ENCODE data around the gene ERO1B. TPM values are rescaled to one million over a fixed set of nuclear protein-coding genes. Genes with fewer than 3 reads are reported as not detected.

Gene ERO1B
- total RNA-seq, 2 experiments from 2014 or later, result 15.2 to 16.5 TPM

DNA sequence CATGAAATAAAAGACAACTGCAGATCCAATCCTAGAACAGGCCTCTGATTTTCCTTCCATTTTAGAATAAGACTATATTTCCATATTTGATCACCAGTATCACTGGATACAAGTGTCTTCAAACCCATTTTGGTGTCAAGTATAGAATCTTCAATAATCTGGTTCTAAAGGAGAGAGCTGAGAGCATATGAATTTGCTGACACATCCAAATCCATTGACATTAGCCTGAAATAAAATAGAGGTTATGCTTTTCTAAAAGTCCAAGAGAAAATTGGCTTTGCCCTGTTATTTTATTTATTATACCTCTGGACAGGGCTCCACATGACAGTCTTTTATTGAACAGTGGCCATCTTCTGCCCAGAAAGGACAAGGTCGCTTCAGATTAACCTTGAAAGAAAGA, 28.6 kb downstream of the ERO1B start:
- no peak overlapping the region for H3K4me3 ChIP-seq (ENCODE audit: low read length)
- intact Hi-C loops (cut with DNase I, micrococcal nuclease), result no loop called here
- DNase-seq (no peak), ATAC-seq (ENCODE audit: poor library complexity) (no peak)
- no peak overlapping the region for H3K27ac Mint-ChIP-seq
- peaks cover 7% of the 10 kb centered on the region for H3K36me3 ChIP-seq (ENCODE audit: insufficient read depth, low read length)
- peaks cover 7% of the 10 kb centered on the region for H3K9me3 Mint-ChIP-seq
- H3K4me1 Mint-ChIP-seq (ENCODE audit: low read depth), result peaks cover 20% of the 10 kb centered on the region
- no peaks in the 10 kb centered on the region for H3K27me3 Mint-ChIP-seq
- no peaks in the 10 kb centered on the region for H3K4me1 ChIP-seq (ENCODE audit: insufficient read depth, low read length)
- peaks cover 71% of the 10 kb centered on the region for H3K36me3 Mint-ChIP-seq (ENCODE audit: low read depth)
- no peaks in the 10 kb centered on the region for H3K27me3 ChIP-seq (ENCODE audit: control insufficient read depth in 1 of 2, insufficient read depth in 2 of 2, low read length in 2 of 2)
- H3K27ac ChIP-seq (ENCODE audit: low read depth in 1 of 2, low read length in 2 of 2), result no peak overlapping the region
- TF ChIP-seq, protein P1, sequence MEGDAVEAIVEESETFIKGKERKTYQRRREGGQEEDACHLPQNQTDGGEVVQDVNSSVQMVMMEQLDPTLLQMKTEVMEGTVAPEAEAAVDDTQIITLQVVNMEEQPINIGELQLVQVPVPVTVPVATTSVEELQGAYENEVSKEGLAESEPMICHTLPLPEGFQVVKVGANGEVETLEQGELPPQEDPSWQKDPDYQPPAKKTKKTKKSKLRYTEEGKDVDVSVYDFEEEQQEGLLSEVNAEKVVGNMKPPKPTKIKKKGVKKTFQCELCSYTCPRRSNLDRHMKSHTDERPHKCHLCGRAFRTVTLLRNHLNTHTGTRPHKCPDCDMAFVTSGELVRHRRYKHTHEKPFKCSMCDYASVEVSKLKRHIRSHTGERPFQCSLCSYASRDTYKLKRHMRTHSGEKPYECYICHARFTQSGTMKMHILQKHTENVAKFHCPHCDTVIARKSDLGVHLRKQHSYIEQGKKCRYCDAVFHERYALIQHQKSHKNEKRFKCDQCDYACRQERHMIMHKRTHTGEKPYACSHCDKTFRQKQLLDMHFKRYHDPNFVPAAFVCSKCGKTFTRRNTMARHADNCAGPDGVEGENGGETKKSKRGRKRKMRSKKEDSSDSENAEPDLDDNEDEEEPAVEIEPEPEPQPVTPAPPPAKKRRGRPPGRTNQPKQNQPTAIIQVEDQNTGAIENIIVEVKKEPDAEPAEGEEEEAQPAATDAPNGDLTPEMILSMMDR (IDR thresholded peaks at IDR 0.05), result no peak
- peaks cover 0 to 9% of the 10 kb centered on the region in 2 experiments for H3K9me3 ChIP-seq (ENCODE audit: control insufficient read depth in 1 of 2, insufficient read depth in 1 of 2, low read length in 2 of 2)
- ChIA-PET CTCF (no interaction called here), POLR2A (no interaction called here)
- H3K4me3 Mint-ChIP-seq, result no peak overlapping the region

GRCh38 chr1:236251587-236251986, 30.2 kb downstream of the ERO1B start:
- intact Hi-C loops (cut with DNase I, micrococcal nuclease), result no loop called here
- peaks cover 70% of the 10 kb centered on the region for H3K36me3 Mint-ChIP-seq (ENCODE audit: low read depth)
- H3K36me3 ChIP-seq (ENCODE audit: insufficient read depth, low read length), result peaks cover 6% of the 10 kb centered on the region
- ChIA-PET POLR2A (no interaction called here), CTCF (no interaction called here)
- H3K9me3 Mint-ChIP-seq, result no peaks in the 10 kb centered on the region
- H3K27me3 ChIP-seq (ENCODE audit: control insufficient read depth in 1 of 2, insufficient read depth in 2 of 2, low read length in 2 of 2), result no peaks in the 10 kb centered on the region
- TF ChIP-seq, protein P1 (IDR thresholded peaks at IDR 0.05), result no peak
- no peaks in the 10 kb centered on the region for H3K27me3 Mint-ChIP-seq
- H3K4me3 ChIP-seq (ENCODE audit: low read length), result no peak overlapping the region
- no peak overlapping the region for H3K27ac ChIP-seq (ENCODE audit: low read depth in 1 of 2, low read length in 2 of 2)
- no peaks in the 10 kb centered on the region for H3K9me3 ChIP-seq (ENCODE audit: control insufficient read depth in 1 of 2, insufficient read depth in 1 of 2, low read length in 2 of 2)
- H3K4me3 Mint-ChIP-seq, result no peak overlapping the region
- no peak for DNase-seq
- H3K4me1 ChIP-seq (ENCODE audit: insufficient read depth, low read length), result no peaks in the 10 kb centered on the region
- H3K4me1 Mint-ChIP-seq (ENCODE audit: low read depth), result peaks cover 6% of the 10 kb centered on the region
- no peak for ATAC-seq (ENCODE audit: poor library complexity)
- no peak overlapping the region for H3K27ac Mint-ChIP-seq

DNA sequence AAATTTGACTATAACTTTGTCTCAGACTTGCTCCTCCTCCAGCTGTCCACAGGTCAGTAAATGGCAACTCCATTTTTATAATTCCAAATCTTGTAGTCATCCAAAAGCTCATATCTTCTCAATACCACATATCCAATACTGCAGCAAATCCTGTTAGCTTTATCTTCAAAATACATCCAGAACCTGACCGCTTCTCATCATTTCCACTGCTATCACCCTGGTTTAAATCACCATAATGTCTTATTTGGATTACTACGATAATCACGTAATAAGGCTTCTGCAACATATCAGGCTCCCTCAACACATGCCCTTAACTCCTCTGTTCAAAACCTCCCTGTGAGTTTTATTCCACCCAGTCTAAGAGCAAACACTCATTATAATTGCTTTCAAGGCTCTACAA, 34.5 kb downstream of the ERO1B start:
- intact Hi-C loops (cut with DNase I, micrococcal nuclease), result no loop called here
- ATAC-seq (ENCODE audit: poor library complexity) (no peak), DNase-seq (no peak)
- H3K4me3 Mint-ChIP-seq, result no peak overlapping the region
- no peak overlapping the region for H3K4me3 ChIP-seq (ENCODE audit: low read length)
- CTCF ChIA-PET, result no interaction called here
- no peaks in the 10 kb centered on the region for H3K4me1 ChIP-seq (ENCODE audit: insufficient read depth, low read length)
- TF ChIP-seq, protein P1 (IDR thresholded peaks at IDR 0.05), result no peak
- H3K36me3 Mint-ChIP-seq (ENCODE audit: low read depth), result peaks cover 52% of the 10 kb centered on the region
- H3K36me3 ChIP-seq (ENCODE audit: insufficient read depth, low read length), result peaks cover 7% of the 10 kb centered on the region
- no peaks in the 10 kb centered on the region for H3K27me3 Mint-ChIP-seq
- H3K4me1 Mint-ChIP-seq (ENCODE audit: low read depth), result no peaks in the 10 kb centered on the region
- H3K9me3 Mint-ChIP-seq, result no peaks in the 10 kb centered on the region
- no peak overlapping the region for H3K27ac Mint-ChIP-seq
- POLR2A ChIA-PET, result no interaction called here
- no peaks in the 10 kb centered on the region for H3K27me3 ChIP-seq (ENCODE audit: control insufficient read depth in 1 of 2, insufficient read depth in 2 of 2, low read length in 2 of 2)
- no peak overlapping the region for H3K27ac ChIP-seq (ENCODE audit: low read depth in 1 of 2, low read length in 2 of 2)
- H3K9me3 ChIP-seq (ENCODE audit: control insufficient read depth in 1 of 2, insufficient read depth in 1 of 2, low read length in 2 of 2), result no peaks in the 10 kb centered on the region

Data from CD4-positive, alpha-beta T cell (primary cell).